OCI-LY7 (cell line): Measurements from ENCODE around the gene CHSY3.

Experiments used
- EZH2phosphoT487 ChIP-seq: fragments of 200-600 bp; sonication (generic); IDR thresholded peaks from 2 replicates; pipeline ENCODE4 v1.6.1; 2018; ENCODE audit warnings: low read depth, borderline replicate concordance, mild to moderate bottlenecking, mixed run types, antibody characterized with exemption, low read length, moderate library complexity, mixed read lengths
- TF ChIP-seq, protein P1 (sequence below): fragments of 200-600 bp; sonication (generic); conservative IDR thresholded peaks from 2 replicates; pipeline ENCODE4 v1.5.1; 2014; ENCODE audit warnings: mild to moderate bottlenecking, antibody characterized with exemption, low read length, moderate library complexity, mixed read lengths

DNA sequence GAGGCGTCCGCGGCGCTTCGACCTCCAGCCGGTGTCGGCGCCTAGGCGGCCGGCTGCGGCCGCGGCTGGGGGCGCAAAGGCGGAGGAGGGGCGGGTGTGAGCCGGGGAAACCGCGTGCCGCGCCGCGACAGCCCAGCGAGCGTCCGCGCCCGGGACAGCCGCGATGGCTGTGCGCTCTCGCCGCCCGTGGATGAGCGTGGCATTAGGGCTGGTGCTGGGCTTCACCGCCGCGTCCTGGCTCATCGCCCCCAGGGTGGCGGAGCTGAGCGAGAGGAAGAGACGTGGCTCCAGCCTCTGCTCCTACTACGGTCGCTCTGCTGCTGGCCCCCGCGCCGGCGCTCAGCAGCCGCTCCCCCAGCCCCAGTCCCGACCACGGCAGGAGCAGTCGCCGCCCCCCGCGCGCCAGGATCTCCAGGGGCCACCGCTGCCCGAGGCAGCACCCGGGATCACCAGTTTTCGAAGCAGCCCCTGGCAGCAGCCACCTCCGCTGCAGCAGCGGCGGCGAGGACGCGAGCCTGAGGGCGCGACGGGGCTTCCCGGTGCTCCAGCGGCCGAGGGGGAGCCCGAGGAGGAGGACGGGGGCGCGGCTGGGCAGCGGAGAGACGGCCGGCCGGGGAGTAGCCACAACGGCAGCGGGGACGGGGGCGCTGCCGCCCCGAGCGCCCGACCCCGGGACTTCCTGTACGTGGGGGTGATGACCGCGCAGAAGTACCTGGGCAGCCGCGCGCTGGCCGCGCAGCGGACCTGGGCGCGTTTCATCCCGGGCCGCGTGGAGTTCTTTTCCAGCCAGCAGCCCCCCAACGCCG is 605 bp downstream of the CHSY3 start:
- TF ChIP-seq, protein P1, sequence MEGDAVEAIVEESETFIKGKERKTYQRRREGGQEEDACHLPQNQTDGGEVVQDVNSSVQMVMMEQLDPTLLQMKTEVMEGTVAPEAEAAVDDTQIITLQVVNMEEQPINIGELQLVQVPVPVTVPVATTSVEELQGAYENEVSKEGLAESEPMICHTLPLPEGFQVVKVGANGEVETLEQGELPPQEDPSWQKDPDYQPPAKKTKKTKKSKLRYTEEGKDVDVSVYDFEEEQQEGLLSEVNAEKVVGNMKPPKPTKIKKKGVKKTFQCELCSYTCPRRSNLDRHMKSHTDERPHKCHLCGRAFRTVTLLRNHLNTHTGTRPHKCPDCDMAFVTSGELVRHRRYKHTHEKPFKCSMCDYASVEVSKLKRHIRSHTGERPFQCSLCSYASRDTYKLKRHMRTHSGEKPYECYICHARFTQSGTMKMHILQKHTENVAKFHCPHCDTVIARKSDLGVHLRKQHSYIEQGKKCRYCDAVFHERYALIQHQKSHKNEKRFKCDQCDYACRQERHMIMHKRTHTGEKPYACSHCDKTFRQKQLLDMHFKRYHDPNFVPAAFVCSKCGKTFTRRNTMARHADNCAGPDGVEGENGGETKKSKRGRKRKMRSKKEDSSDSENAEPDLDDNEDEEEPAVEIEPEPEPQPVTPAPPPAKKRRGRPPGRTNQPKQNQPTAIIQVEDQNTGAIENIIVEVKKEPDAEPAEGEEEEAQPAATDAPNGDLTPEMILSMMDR: no peak
- TF ChIP-seq EZH2phosphoT487: no peak
